Activated B cell treated with CpG ODN at 0.5 μM for 24 hours (primary cell): Measurements from ENCODE around the gene HDGFL2. TPM values are rescaled to one million over a fixed set of nuclear protein-coding genes. Genes with fewer than 3 reads are reported as not detected.

ENCODE experiments used
- ATAC-seq: fragments of 200-7000 bp; cut with Tn5 transposase; one replicate; pipeline ENCODE4 v1.10.0; 2021; ENCODE audit warnings: low read depth, mild to moderate bottlenecking, moderate library complexity
- CTCF ChIA-PET: fragments of 350-600 bp; sonication (Branson Sonifier 250); formaldehyde crosslinking; loops from one replicate; lab custom pipeline; 2021; ENCODE audit warnings: antibody characterized with exemption; lab: Charles Lee
- POLR2A ChIA-PET: fragments of 350-600 bp; sonication (Branson Sonifier 250); formaldehyde crosslinking; loops from one replicate; lab custom pipeline; 2021; ENCODE audit warnings: antibody characterized with exemption; lab: Charles Lee
- DNase-seq: peaks from one replicate; pipeline ENCODE4 v3.0.0; 2022
- H3K27ac Mint-ChIP-seq: one replicate; pipeline ENCODE4 v1.8.0; 2020; ENCODE audit warnings: mixed read lengths
- H3K27me3 Mint-ChIP-seq: one replicate; pipeline ENCODE4 v1.8.0; 2021; ENCODE audit warnings: mixed read lengths
- H3K36me3 Mint-ChIP-seq: one replicate; pipeline ENCODE4 v1.8.0; 2021; ENCODE audit warnings: low read depth, mixed read lengths
- H3K4me1 Mint-ChIP-seq: one replicate; pipeline ENCODE4 v1.8.0; 2021; ENCODE audit warnings: mixed read lengths
- H3K4me3 Mint-ChIP-seq: one replicate; pipeline ENCODE4 v1.8.0; 2020; ENCODE audit warnings: mild to moderate bottlenecking, mixed read lengths
- H3K9me3 Mint-ChIP-seq: one replicate; pipeline ENCODE4 v1.8.0; 2020; ENCODE audit warnings: mixed read lengths
- intact Hi-C: fragments of 100-400 bp; cut with micrococcal nuclease; formaldehyde crosslinking; loops from one replicate; pipeline ENCODE4 v1.15.1; 2024
- total RNA-seq: library from RNA; stranded (reverse); gene quantifications from 2 replicates; pipeline ENCODE4 v1.2.3, GENCODE V29; 2022
- TF ChIP-seq, protein P1 (sequence below): fragments of 200-600 bp; IDR thresholded peaks from one replicate; pipeline ENCODE4 v1.8.0; 2022; ENCODE audit warnings: antibody characterized with exemption, mild to moderate bottlenecking

The HDGFL2 gene
- total RNA-seq, 1 donor from 2014 or later = 44.9 TPM

DNA sequence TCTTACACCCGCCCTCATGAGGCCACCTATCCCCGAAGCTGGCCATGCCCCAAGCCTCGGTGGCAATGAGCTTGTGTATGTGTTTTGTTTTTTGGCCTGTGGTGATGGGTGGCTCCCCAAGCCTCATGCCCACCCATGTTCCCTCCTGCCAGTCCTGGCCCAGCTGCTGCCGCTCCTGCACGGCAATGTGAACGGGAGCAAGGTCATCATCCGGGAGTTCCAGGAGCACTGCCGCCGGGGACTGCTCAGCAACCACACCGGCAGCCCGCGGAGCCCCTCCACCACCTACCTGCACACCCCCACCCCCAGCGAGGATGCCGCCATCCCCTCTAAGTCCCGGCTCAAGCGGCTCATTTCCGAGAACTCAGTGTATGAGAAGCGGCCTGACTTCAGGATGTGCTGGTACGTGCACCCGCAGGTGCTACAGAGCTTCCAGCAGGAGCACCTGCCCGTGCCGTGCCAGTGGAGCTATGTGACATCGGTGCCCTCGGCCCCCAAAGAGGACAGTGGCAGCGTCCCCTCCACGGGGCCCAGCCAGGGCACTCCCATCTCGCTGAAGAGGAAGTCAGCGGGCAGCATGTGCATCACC lies 39.1 kb upstream of the HDGFL2 start:
- CTCF ChIA-PET = no interaction called here
- ATAC-seq (no peak), DNase-seq (no peak)
- Mint-ChIP-seq H3K27me3 (no peaks in the 10 kb centered on the region), H3K27ac (no peak overlapping the region), H3K4me1 (peaks cover 38% of the 10 kb centered on the region), H3K9me3 (no peaks in the 10 kb centered on the region), H3K4me3 (no peak overlapping the region), H3K36me3 (peaks cover 17% of the 10 kb centered on the region)
- intact Hi-C loops = no loop called here
- TF ChIP-seq, protein P1, sequence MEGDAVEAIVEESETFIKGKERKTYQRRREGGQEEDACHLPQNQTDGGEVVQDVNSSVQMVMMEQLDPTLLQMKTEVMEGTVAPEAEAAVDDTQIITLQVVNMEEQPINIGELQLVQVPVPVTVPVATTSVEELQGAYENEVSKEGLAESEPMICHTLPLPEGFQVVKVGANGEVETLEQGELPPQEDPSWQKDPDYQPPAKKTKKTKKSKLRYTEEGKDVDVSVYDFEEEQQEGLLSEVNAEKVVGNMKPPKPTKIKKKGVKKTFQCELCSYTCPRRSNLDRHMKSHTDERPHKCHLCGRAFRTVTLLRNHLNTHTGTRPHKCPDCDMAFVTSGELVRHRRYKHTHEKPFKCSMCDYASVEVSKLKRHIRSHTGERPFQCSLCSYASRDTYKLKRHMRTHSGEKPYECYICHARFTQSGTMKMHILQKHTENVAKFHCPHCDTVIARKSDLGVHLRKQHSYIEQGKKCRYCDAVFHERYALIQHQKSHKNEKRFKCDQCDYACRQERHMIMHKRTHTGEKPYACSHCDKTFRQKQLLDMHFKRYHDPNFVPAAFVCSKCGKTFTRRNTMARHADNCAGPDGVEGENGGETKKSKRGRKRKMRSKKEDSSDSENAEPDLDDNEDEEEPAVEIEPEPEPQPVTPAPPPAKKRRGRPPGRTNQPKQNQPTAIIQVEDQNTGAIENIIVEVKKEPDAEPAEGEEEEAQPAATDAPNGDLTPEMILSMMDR = no peak
- POLR2A ChIA-PET = interaction anchor here (0.6 kb wide), 1 partner anchor 15 kb away, joined by 3 read pairs; no protein-coding TSS in a partner anchor

DNA sequence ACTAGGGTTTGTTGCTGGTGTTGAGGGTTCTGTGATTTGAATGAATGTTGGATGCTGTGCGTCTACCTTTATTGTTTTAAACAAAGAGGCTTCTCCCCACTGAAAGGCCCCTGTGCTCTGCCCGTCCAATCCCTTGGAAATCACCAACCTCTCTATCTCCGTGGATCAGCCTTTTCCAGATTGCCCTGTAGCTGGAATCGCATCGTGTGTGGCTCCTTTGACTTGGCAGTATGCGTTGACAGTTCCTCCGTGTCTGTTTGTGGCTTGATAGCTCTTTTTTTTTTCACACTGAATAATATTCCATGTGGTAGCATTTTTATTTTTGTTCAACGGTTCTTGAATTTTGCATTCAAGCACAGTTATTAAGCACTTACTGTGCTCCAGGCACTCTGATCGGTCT lies 37.7 kb upstream of the HDGFL2 start:
- Mint-ChIP-seq H3K4me3 (no peak overlapping the region), H3K9me3 (no peaks in the 10 kb centered on the region), H3K27me3 (no peaks in the 10 kb centered on the region), H3K27ac (no peak overlapping the region), H3K4me1 (peaks cover 38% of the 10 kb centered on the region), H3K36me3 (peaks cover 16% of the 10 kb centered on the region)
- intact Hi-C loops = no loop called here
- ChIA-PET CTCF (no interaction called here), POLR2A (no interaction called here)
- ATAC-seq = no peak
- no peak for DNase-seq
- TF ChIP-seq, protein P1 = no peak

DNA sequence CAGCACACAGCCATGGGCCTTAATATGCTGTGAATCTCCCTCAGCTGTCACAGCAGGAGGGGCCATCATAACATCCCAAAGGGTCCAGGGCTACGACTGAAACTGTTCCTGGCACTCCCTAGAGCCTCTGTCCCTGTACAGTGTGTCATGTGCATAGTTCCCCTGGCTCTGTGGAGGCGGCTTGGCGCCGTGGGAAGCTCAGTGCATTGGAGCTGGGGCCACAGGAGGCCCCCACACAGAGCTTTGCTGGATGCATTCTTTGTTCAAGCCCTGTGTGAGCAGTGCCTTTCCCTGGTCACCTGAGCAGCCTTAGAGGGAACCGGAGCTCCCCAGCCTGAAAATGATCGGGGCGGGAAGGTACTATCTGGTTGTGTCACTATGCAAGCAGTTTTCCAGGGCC lies 35.9 kb upstream of the HDGFL2 start:
- DNase-seq (no peak), ATAC-seq (no peak)
- Mint-ChIP-seq H3K4me1 (peaks cover 22% of the 10 kb centered on the region), H3K27ac (no peak overlapping the region), H3K9me3 (no peaks in the 10 kb centered on the region), H3K27me3 (no peaks in the 10 kb centered on the region), H3K36me3 (peaks cover 12% of the 10 kb centered on the region), H3K4me3 (no peak overlapping the region)
- TF ChIP-seq, protein P1 = no peak
- ChIA-PET CTCF (no interaction called here), POLR2A (no interaction called here)
- intact Hi-C loops = no loop called here

DNA sequence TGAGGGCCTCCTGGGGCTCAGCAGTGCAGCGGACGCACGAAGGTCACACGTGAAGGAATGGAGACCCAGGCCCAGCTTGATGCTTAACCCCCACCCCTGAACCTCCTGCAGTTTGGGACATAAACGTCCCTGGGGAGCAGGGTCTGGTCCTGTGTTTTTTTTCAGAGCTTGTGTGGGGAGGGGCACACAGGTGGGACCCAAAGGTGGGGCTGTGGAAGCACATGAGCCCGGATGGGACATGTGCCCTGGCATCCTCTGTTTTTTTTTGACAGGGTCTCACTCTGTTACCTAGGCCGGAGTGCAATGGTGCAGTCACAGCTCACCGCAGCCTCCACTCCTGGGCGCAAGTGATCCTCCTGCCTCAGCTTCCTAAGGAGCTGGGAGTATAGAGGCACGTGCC lies 35.0 kb upstream of the HDGFL2 start:
- Mint-ChIP-seq H3K36me3 (peaks cover 12% of the 10 kb centered on the region), H3K27ac (no peak overlapping the region), H3K4me3 (no peak overlapping the region), H3K27me3 (no peaks in the 10 kb centered on the region), H3K9me3 (no peaks in the 10 kb centered on the region), H3K4me1 (peaks cover 17% of the 10 kb centered on the region)
- ATAC-seq = no peak
- no peak for DNase-seq
- intact Hi-C loops = no loop called here
- POLR2A ChIA-PET = no interaction called here
- TF ChIP-seq, protein P1 = no peak
- CTCF ChIA-PET = no interaction called here

DNA sequence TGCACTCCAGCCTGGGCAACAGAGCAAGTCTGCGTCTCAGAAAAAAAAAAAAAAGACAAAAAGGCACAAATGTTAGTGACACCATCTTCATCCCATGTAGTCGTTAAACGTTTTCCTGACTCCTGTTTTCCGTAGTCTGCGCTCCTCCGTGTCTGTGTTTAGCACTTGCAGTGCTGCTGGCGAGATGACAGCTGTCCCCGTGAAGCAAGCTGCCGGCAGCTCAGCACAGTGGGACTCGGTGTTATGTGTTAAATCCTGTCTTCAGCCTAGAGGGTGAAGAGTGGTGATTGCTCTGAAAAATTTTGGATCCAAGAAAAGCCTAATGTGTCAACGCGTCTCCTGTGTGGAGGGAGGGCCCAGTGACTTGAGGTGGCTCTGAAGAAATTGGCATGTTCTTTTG lies 32.9 kb upstream of the HDGFL2 start:
- ChIA-PET POLR2A (no interaction called here), CTCF (no interaction called here)
- Mint-ChIP-seq H3K27ac (no peak overlapping the region), H3K36me3 (peaks cover 11% of the 10 kb centered on the region), H3K27me3 (no peaks in the 10 kb centered on the region), H3K9me3 (no peaks in the 10 kb centered on the region), H3K4me1 (peaks cover 20% of the 10 kb centered on the region), H3K4me3 (no peak overlapping the region)
- intact Hi-C loops = no loop called here
- DNase-seq (no peak), ATAC-seq (no peak)
- TF ChIP-seq, protein P1 = no peak
